Measurements from ENCODE around the gene SWAP70. TPM values are rescaled to one million over a fixed set of nuclear protein-coding genes. Genes with fewer than 3 reads are reported as not detected.

Gene SWAP70
- total RNA-seq, 1 experiment from 2014 or later = 8.6 TPM

DNA sequence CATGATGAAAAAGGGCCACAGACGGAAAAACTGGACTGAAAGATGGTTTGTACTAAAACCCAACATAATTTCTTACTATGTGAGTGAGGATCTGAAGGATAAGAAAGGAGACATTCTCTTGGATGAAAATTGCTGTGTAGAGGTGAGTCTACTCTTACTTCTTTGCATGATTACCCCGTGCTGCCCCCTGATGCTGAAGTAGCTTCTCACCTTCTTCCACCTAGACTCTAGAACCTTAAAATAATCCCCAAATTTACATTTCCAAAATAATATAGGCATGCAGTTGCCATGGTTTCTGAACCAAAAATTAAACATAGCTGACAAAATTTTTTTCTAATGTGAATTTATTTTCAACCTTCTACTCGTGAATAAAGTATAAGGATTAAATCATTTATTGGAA, 64.2 kb downstream of the SWAP70 start:
- TF ChIP-seq EZH2phosphoT487 (IDR thresholded peaks at IDR 0.05; ENCODE audit: borderline replicate concordance, low read length) = no peak
- no peak for TF ChIP-seq EZH2 (IDR thresholded peaks at IDR 0.05; ENCODE audit: low read length, unreplicated experiment)
- TF ChIP-seq, protein P1, sequence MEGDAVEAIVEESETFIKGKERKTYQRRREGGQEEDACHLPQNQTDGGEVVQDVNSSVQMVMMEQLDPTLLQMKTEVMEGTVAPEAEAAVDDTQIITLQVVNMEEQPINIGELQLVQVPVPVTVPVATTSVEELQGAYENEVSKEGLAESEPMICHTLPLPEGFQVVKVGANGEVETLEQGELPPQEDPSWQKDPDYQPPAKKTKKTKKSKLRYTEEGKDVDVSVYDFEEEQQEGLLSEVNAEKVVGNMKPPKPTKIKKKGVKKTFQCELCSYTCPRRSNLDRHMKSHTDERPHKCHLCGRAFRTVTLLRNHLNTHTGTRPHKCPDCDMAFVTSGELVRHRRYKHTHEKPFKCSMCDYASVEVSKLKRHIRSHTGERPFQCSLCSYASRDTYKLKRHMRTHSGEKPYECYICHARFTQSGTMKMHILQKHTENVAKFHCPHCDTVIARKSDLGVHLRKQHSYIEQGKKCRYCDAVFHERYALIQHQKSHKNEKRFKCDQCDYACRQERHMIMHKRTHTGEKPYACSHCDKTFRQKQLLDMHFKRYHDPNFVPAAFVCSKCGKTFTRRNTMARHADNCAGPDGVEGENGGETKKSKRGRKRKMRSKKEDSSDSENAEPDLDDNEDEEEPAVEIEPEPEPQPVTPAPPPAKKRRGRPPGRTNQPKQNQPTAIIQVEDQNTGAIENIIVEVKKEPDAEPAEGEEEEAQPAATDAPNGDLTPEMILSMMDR (conservative IDR thresholded peaks at IDR 0.05; ENCODE audit: low read depth, low read length) = no peak
- Histone ChIP-seq H3K27me3 (ENCODE audit: low read length) (no peaks in the 10 kb centered on the region), H3K4me1 (ENCODE audit: insufficient read depth, low read length) (peaks cover 14% of the 10 kb centered on the region), H3K4me2 (ENCODE audit: low read length) (no peak overlapping the region), H3K9ac (ENCODE audit: low read length) (no peak overlapping the region), H3K79me2 (ENCODE audit: low read length) (no peaks in the 10 kb centered on the region), H3F3A (ENCODE audit: low read length, unreplicated experiment) (peaks cover 4% of the 10 kb centered on the region), H4K20me1 (ENCODE audit: low read length) (no peaks in the 10 kb centered on the region), H3K36me3 (ENCODE audit: low read depth, low read length) (peaks cover 8% of the 10 kb centered on the region), H3K4me3 (ENCODE audit: low read length) (no peak overlapping the region), H3K9me2 (replicated peaks; ENCODE audit: low read length) (no peaks in the 10 kb centered on the region), H2AFZ (ENCODE audit: low read length) (no peak overlapping the region), H3K9me3 (ENCODE audit: low read length) (no peaks in the 10 kb centered on the region), H3K27ac (ENCODE audit: low read length) (no peak overlapping the region)
- intact Hi-C loops (cut with micrococcal nuclease) = no loop called here
- ChIA-PET POLR2A (ENCODE audit: unreplicated experiment) (no interaction called here), CTCF (no interaction called here)
- BruUV-seq (replicated peaks) = no TSS peak
- DNase-seq (no peak), ATAC-seq (no peak)

DNA sequence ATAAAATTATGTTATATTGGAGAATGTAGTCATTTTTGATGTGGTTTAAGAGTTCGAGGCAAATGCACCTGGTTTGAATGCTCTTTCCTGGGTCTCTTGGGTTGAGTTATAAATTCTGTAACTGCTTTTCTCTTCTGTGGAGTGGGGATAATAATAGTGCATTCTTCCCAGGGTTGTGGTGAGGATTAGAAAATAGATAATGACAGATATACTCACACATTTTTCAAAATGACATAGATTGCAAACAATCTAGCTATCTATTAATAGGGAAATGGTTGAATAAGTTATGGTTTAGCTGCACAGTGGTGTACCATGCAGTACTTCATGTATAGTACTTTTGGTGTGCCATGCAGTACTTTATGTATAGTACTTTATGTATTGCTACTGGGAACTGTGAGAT, 67.4 kb downstream of the SWAP70 start:
- no peak overlapping the region for H2AFZ ChIP-seq (ENCODE audit: low read length)
- no peak overlapping the region for H3K9ac ChIP-seq (ENCODE audit: low read length)
- intact Hi-C loops (cut with micrococcal nuclease) = no loop called here
- peaks cover 11% of the 10 kb centered on the region for H3K4me1 ChIP-seq (ENCODE audit: insufficient read depth, low read length)
- BruUV-seq (replicated peaks) = no TSS peak
- ChIA-PET CTCF (no interaction called here), POLR2A (ENCODE audit: unreplicated experiment) (no interaction called here)
- no peaks in the 10 kb centered on the region for H3K9me2 ChIP-seq (replicated peaks; ENCODE audit: low read length)
- no peak for DNase-seq
- ATAC-seq = no peak
- H3K9me3 ChIP-seq (ENCODE audit: low read length) = peaks cover 8% of the 10 kb centered on the region; the same call in 1 of the 2 replicates
- H3K36me3 ChIP-seq (ENCODE audit: low read depth, low read length) = peaks cover 23% of the 10 kb centered on the region
- no peak overlapping the region for H3K4me3 ChIP-seq (ENCODE audit: low read length)
- H3K27me3 ChIP-seq (ENCODE audit: low read length) = no peaks in the 10 kb centered on the region
- H3K4me2 ChIP-seq (ENCODE audit: low read length) = no peak overlapping the region
- H3K79me2 ChIP-seq (ENCODE audit: low read length) = no peaks in the 10 kb centered on the region
- TF ChIP-seq EZH2 (IDR thresholded peaks at IDR 0.05; ENCODE audit: low read length, unreplicated experiment) = no peak
- TF ChIP-seq EZH2phosphoT487 (IDR thresholded peaks at IDR 0.05; ENCODE audit: borderline replicate concordance, low read length) = no peak
- TF ChIP-seq, protein P1 (conservative IDR thresholded peaks at IDR 0.05; ENCODE audit: low read depth, low read length) = no peak
- no peaks in the 10 kb centered on the region for H4K20me1 ChIP-seq (ENCODE audit: low read length)
- H3F3A ChIP-seq (ENCODE audit: low read length, unreplicated experiment) = peaks cover 1% of the 10 kb centered on the region
- H3K27ac ChIP-seq (ENCODE audit: low read length) = no peak overlapping the region

DNA sequence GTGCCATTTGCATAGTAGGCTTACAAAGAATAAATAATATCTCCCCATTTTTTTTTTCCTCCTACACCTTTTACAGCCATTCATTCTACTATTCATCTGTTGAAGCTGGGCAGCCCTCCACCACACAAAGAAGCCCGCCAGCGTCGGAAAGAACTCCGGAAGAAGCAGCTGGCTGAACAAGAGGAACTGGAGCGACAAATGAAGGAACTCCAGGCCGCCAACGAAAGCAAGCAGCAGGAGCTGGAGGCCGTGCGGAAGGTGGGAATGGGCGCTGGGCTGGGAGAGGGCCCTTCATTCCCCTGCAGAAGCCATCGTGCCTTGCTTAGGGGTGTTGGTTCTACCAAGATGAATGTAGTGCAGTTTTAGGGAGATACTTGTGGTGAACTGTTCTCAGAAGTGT, 68.6 kb downstream of the SWAP70 start:
- BruUV-seq (replicated peaks) = no TSS peak
- ATAC-seq (no peak), DNase-seq (no peak)
- Histone ChIP-seq H3F3A (ENCODE audit: low read length, unreplicated experiment) (no peaks in the 10 kb centered on the region), H3K27ac (ENCODE audit: low read length) (no peak overlapping the region), H3K4me1 (ENCODE audit: insufficient read depth, low read length) (no peaks in the 10 kb centered on the region; the same call in 1 of the 2 replicates), H3K4me3 (ENCODE audit: low read length) (no peak overlapping the region), H3K27me3 (ENCODE audit: low read length) (no peaks in the 10 kb centered on the region), H3K9me2 (replicated peaks; ENCODE audit: low read length) (no peaks in the 10 kb centered on the region), H3K9me3 (ENCODE audit: low read length) (peaks cover 8% of the 10 kb centered on the region; the same call in 1 of the 2 replicates), H3K36me3 (ENCODE audit: low read depth, low read length) (peaks cover 24% of the 10 kb centered on the region), H2AFZ (ENCODE audit: low read length) (no peak overlapping the region), H3K9ac (ENCODE audit: low read length) (no peak overlapping the region), H3K79me2 (ENCODE audit: low read length) (no peaks in the 10 kb centered on the region), H4K20me1 (ENCODE audit: low read length) (no peaks in the 10 kb centered on the region), H3K4me2 (ENCODE audit: low read length) (no peak overlapping the region)
- ChIA-PET POLR2A (ENCODE audit: unreplicated experiment) (no interaction called here), CTCF (no interaction called here)
- no peak for TF ChIP-seq EZH2phosphoT487 (IDR thresholded peaks at IDR 0.05; ENCODE audit: borderline replicate concordance, low read length)
- TF ChIP-seq, protein P1 (conservative IDR thresholded peaks at IDR 0.05; ENCODE audit: low read depth, low read length) = no peak
- intact Hi-C loops (cut with micrococcal nuclease) = no loop called here

Measured in PC-3 (cell line).